Caco-2 (cell line): ENCODE measurements around the gene TUBGCP5. TPM values are rescaled to one million over a fixed set of nuclear protein-coding genes. Genes with fewer than 3 reads are reported as not detected.

Experiments used
- BruUV-seq: library from RNA; stranded (reverse); fragments of 400-500 nt; replicated peaks from 2 replicates; lab custom pipeline; 2021; lab: Mats Ljungman, UMichigan
- CTCF ChIA-PET: fragments of 300-600 bp; sonication (Branson Sonifier 250); formaldehyde crosslinking; loops from one replicate; lab custom pipeline; 2022; ENCODE audit warnings: antibody characterized with exemption; lab: Charles Lee
- POLR2A ChIA-PET: fragments of 300-600 bp; sonication (Branson Sonifier 250); formaldehyde crosslinking; loops from one replicate; lab custom pipeline; 2022; ENCODE audit warnings: antibody characterized with exemption; lab: Charles Lee
- DNase-seq, 2 experiments: peaks; one replicate each; pipeline versions ENCODE4 v3.0.0 to v3.0.0-alpha.2; 2020 to 2022
- H3K27me3 ChIP-seq: replicated peaks from 2 replicates; pipeline ENCODE4 v1.6.0; 2011; ENCODE audit warnings: low read length; ENCODE audit not compliant: control insufficient read depth, insufficient read depth
- H3K36me3 ChIP-seq: 2 replicates; pipeline ENCODE4 v1.5.1; 2011; ENCODE audit warnings: low read length; ENCODE audit not compliant: control insufficient read depth, insufficient read depth
- H3K4me1 ChIP-seq: fragments of 250-450 bp; sonication (Bioruptor Pico); 2 replicates; pipeline ENCODE4 v1.5.1; 2020; ENCODE audit warnings: mild to moderate bottlenecking
- H3K4me3 ChIP-seq: 2 replicates; pipeline ENCODE4 v1.5.1; 2011; ENCODE audit warnings: low read depth, mild to moderate bottlenecking, control low read depth, low read length
- H3K9me3 ChIP-seq: fragments of 250-450 bp; sonication (Bioruptor Pico); 2 replicates; pipeline ENCODE4 v1.5.1; 2020; ENCODE audit warnings: mild to moderate bottlenecking, moderate library complexity
- H3K27ac Mint-ChIP-seq: one replicate; pipeline ENCODE4 v1.8.0; 2022; ENCODE audit warnings: mixed read lengths; ENCODE audit not compliant: unreplicated experiment
- H3K27me3 Mint-ChIP-seq: one replicate; pipeline ENCODE4 v1.8.0; 2022; ENCODE audit warnings: mixed read lengths; ENCODE audit not compliant: insufficient read depth, unreplicated experiment
- H3K36me3 Mint-ChIP-seq: one replicate; pipeline ENCODE4 v1.8.0; 2022; ENCODE audit warnings: mild to moderate bottlenecking, mixed read lengths; ENCODE audit not compliant: insufficient read depth, unreplicated experiment
- H3K4me1 Mint-ChIP-seq: one replicate; pipeline ENCODE4 v1.8.0; 2022; ENCODE audit warnings: low read depth, mixed read lengths; ENCODE audit not compliant: unreplicated experiment
- H3K4me3 Mint-ChIP-seq: one replicate; pipeline ENCODE4 v1.8.0; 2022; ENCODE audit warnings: mild to moderate bottlenecking, moderate library complexity, mixed read lengths; ENCODE audit not compliant: unreplicated experiment
- H3K9me3 Mint-ChIP-seq: one replicate; pipeline ENCODE4 v1.8.0; 2022; ENCODE audit warnings: mixed read lengths; ENCODE audit not compliant: unreplicated experiment
- intact Hi-C: fragments of 100-400 bp; cut with micrococcal nuclease; formaldehyde crosslinking; loops from one replicate; pipeline ENCODE4 v1.10.0; 2022; ENCODE audit not compliant: unreplicated experiment
- total RNA-seq: library from RNA; stranded (reverse); gene quantifications from 2 replicates; pipeline ENCODE4 v1.2.3, GENCODE V29; 2022
- TF ChIP-seq, protein P1 (sequence below), 2 experiments: fragments of 200-600 bp in 1 of 2; IDR thresholded peaks; 1 replicate in 1 of 2; 2 replicates in 1 of 2; pipeline versions ENCODE4 v1.5.1 to v1.8.0; 2011 to 2022; ENCODE audit warnings: antibody characterized with exemption in 1 of 2, control low read depth in 1 of 2, inconsistent platforms in 1 of 2, low read depth in 1 of 2, low read length in 1 of 2, mild to moderate bottlenecking in 1 of 2, moderate library complexity in 1 of 2; ENCODE audit not compliant: insufficient read depth in 1 of 2, severe bottlenecking in 1 of 2, unreplicated experiment in 1 of 2

Gene TUBGCP5
- total RNA-seq, 1 experiment from 2014 or later, result 53.1 TPM

DNA sequence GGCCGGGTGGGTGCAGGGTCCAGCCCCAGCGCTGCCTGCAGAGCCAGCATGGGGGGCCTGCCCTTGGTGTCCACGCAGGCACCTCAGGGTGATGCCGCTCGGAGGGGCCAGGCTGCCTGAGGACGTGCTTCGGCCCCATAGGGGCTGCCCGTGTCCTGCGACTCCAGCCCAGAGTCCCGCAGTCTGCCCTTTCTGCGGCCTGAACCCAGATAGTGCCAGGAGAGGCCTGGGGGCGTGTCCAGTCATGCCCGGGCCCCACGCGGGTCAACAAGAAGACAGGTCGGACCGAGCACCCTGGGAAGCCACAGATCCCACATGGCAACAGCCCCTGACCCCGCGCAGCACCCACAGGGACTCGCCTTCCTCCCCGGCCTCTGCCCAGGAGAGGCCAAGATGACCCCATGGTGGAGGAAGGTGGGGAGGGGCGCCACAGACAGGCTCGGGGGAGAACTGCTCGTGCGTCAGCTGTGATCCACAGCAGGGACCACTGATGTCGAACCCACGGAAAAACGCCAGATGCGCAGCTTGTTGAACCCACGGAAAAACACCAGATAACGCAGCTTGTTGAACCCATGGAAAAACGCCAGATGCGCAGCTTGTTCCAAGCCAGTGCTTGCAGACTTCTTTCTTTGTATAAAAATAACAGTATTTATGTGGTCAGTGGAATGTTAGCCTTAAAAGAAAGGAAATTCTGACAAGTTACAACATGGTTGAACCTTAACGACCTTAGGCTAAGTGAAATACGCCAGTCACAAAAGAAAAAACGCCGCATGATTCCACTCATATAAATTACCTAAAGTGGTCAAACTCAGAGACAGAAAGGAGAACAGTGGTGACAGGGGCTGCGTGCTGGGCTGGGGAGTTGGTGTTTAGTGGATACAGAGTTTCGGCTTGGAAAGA, 87.7 kb downstream of the TUBGCP5 start:
- no TSS peak for BruUV-seq
- Mint-ChIP-seq H3K4me1 (peaks cover 9% of the 10 kb centered on the region), H3K4me3 (no peak overlapping the region), H3K36me3 (peaks cover 26% of the 10 kb centered on the region), H3K27ac (no peak overlapping the region), H3K9me3 (no peaks in the 10 kb centered on the region), H3K27me3 (no peaks in the 10 kb centered on the region)
- ChIA-PET POLR2A (no interaction called here), CTCF (no interaction called here)
- no peak overlapping the region for H3K4me3 ChIP-seq
- intact Hi-C loops, result no loop called here
- no peaks in the 10 kb centered on the region for H3K27me3 ChIP-seq
- H3K4me1 ChIP-seq, result no peaks in the 10 kb centered on the region
- no peak for DNase-seq
- H3K36me3 ChIP-seq, result no peaks in the 10 kb centered on the region
- H3K9me3 ChIP-seq, result no peaks in the 10 kb centered on the region
- TF ChIP-seq, protein P1, sequence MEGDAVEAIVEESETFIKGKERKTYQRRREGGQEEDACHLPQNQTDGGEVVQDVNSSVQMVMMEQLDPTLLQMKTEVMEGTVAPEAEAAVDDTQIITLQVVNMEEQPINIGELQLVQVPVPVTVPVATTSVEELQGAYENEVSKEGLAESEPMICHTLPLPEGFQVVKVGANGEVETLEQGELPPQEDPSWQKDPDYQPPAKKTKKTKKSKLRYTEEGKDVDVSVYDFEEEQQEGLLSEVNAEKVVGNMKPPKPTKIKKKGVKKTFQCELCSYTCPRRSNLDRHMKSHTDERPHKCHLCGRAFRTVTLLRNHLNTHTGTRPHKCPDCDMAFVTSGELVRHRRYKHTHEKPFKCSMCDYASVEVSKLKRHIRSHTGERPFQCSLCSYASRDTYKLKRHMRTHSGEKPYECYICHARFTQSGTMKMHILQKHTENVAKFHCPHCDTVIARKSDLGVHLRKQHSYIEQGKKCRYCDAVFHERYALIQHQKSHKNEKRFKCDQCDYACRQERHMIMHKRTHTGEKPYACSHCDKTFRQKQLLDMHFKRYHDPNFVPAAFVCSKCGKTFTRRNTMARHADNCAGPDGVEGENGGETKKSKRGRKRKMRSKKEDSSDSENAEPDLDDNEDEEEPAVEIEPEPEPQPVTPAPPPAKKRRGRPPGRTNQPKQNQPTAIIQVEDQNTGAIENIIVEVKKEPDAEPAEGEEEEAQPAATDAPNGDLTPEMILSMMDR (IDR thresholded peaks at IDR 0.05; ENCODE audit: insufficient read depth in 1 of 2, low read depth in 1 of 2, low read length in 1 of 2, severe bottlenecking in 1 of 2, unreplicated experiment in 1 of 2), result no peak

- DNase-seq, result no peak
- intact Hi-C loops, result no loop called here
- H3K36me3 ChIP-seq, result no peaks in the 10 kb centered on the region
- TF ChIP-seq, protein P1 (IDR thresholded peaks at IDR 0.05; ENCODE audit: insufficient read depth in 1 of 2, low read depth in 1 of 2, low read length in 1 of 2, severe bottlenecking in 1 of 2, unreplicated experiment in 1 of 2), result no peak
- no peak overlapping the region for H3K4me3 Mint-ChIP-seq
- H3K9me3 ChIP-seq, result no peaks in the 10 kb centered on the region
- peaks cover 31% of the 10 kb centered on the region for H3K36me3 Mint-ChIP-seq
- BruUV-seq, result no TSS peak
- ChIA-PET CTCF (no interaction called here), POLR2A (no interaction called here)
- no peaks in the 10 kb centered on the region for H3K27me3 ChIP-seq
- H3K4me3 ChIP-seq, result no peak overlapping the region
- H3K27ac Mint-ChIP-seq, result no peak overlapping the region
- no peaks in the 10 kb centered on the region for H3K4me1 ChIP-seq
- H3K9me3 Mint-ChIP-seq, result no peaks in the 10 kb centered on the region
- peaks cover 9% of the 10 kb centered on the region for H3K4me1 Mint-ChIP-seq
- no peaks in the 10 kb centered on the region for H3K27me3 Mint-ChIP-seq
These were observed 88.4 kb downstream of the TUBGCP5 start for GRCh38 chr15:22951031-22951380.

DNA sequence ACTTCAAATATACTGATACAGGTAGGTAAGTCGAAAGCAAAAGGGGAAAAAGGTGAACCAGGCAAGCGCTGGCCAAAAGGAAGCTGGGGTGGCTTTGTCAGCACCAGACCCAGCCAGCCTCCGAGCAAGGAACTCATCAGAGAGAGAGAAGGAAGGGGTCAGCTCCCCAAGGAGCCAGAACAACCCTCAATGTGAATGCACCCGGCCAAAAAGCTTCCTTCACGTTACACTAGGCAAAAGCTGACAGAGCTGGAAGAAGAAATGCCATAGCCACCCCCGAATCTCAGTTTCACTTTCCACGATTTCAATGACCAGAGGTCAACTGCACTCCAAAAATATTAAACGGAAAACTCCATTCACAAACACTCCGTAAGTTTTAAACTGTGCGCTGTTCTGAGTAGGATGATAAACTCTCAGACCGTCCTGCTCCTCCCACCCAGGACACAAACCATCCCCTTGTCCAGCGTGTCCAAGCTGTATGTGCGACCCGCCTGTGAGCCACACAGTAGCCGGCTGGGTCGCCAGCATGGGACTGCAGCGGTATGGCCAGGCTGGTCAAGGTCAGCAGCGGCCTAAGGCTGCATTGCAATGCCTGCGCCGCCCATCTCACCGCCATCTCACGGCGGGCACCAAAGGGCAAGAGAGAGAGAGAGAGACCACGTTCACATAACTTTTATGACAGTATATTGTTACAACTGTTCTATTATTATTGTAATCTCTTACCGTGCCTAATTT, 88.9 kb downstream of the TUBGCP5 start:
- POLR2A ChIA-PET, result no interaction called here
- no peaks in the 10 kb centered on the region for H3K27me3 ChIP-seq
- no peaks in the 10 kb centered on the region for H3K4me1 ChIP-seq
- H3K27ac Mint-ChIP-seq, result no peak overlapping the region
- CTCF ChIA-PET, result no interaction called here
- H3K4me3 Mint-ChIP-seq, result no peak overlapping the region
- no peaks in the 10 kb centered on the region for H3K9me3 Mint-ChIP-seq
- H3K36me3 Mint-ChIP-seq, result peaks cover 35% of the 10 kb centered on the region
- no TSS peak for BruUV-seq
- no peak for DNase-seq
- TF ChIP-seq, protein P1 (IDR thresholded peaks at IDR 0.05; ENCODE audit: insufficient read depth in 1 of 2, low read depth in 1 of 2, low read length in 1 of 2, severe bottlenecking in 1 of 2, unreplicated experiment in 1 of 2), result no peak
- intact Hi-C loops, result no loop called here
- no peaks in the 10 kb centered on the region for H3K27me3 Mint-ChIP-seq
- H3K9me3 ChIP-seq, result no peaks in the 10 kb centered on the region
- peaks cover 9% of the 10 kb centered on the region for H3K4me1 Mint-ChIP-seq
- H3K4me3 ChIP-seq, result no peak overlapping the region
- H3K36me3 ChIP-seq, result no peaks in the 10 kb centered on the region

Other genes starting within 250 kb of the TUBGCP5 start
- 85.3 and 89.4 TPM in 2 replicates for gene NIPA2, start 200.9 kb downstream of the TUBGCP5 start, total RNA-seq
- gene CYFIP1, start 59.2 kb downstream of the TUBGCP5 start, total RNA-seq, result 205 and 211 TPM in 2 replicates
- gene GOLGA6L1, start 97.3 kb upstream of the TUBGCP5 start, total RNA-seq, result not detected in 2 replicates